IPS-18c (cell line): Measurements from ENCODE around the gene DENND2C.

Experiments used
- H3K4me3 ChIP-seq: 2 replicates; pipeline ENCODE4 v1.7.0; 2013; ENCODE audit warnings: low read depth, mild to moderate bottlenecking, low read length, moderate library complexity; ENCODE audit not compliant: insufficient read depth
- H3K9me3 ChIP-seq: one replicate; pipeline ENCODE4 v1.6.1; 2013; ENCODE audit warnings: mild to moderate bottlenecking, low read length, moderate library complexity; ENCODE audit not compliant: control insufficient read depth, insufficient read depth

Gene DENND2C

GRCh38 chr1:114632427-114632826 is 37.4 kb downstream of the DENND2C start:
- Histone ChIP-seq H3K4me3 (no peak overlapping the region), H3K9me3 (no peaks in the 10 kb centered on the region)

DNA sequence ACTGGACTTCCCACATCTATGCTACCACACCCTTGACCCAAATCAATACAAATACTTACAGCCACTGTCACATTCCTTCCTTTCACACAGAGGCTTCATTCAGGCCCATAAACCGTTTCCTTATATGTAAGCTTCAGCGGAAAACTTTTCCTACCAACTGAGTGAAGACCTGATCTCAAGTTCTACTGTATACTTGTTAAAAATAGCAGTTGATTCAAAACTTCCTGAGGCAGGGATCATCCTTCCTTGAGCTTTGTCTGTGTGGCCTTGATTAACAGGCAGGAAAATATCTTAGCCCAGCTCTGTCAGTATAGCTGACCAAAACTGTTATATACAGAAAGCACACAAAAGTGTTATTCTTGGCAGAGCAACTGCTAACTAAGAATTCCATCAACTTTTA is 42.7 kb downstream of the DENND2C start:
- no peak overlapping the region for H3K4me3 ChIP-seq
- H3K9me3 ChIP-seq: no peaks in the 10 kb centered on the region

DNA sequence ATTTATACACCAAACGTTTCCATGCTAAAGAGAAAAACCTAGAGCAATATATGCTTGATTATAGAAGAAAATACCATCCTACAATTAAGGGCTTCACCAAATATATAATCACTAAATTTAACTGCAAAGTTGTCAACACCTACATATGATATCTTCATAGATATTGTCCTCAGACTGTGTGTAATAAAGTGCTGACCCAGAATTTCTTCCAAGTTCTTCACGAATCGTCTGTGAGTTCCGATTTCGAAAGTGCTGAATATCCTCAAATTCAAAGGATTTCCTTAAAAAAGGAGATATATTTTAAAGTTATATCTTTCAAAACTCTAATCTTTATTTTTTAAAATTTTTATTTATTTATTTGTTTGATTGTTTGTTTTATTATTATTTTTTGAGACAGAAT is 46.5 kb downstream of the DENND2C start:
- Histone ChIP-seq H3K9me3 (no peaks in the 10 kb centered on the region), H3K4me3 (no peak overlapping the region)

DNA sequence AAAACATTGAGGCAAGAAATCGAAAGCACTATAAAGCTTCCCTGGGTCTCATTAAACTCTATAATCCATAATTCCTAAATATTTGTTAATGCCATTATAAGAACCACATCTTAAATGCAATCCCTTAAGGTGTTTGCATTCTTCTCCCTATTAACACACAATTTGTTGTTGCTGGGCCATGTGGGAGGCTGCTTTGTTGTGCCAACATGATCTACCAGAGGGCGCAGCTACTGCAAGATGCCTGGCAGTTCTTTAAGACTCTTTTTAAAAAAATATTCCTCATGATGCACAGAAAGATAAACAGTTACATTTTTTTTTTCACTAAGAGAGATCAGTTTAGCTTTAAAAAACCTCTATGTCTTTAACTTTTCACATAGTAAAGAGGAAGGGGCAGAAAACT is 49.4 kb downstream of the DENND2C start:
- Histone ChIP-seq H3K4me3 (no peak overlapping the region), H3K9me3 (no peaks in the 10 kb centered on the region)

DNA sequence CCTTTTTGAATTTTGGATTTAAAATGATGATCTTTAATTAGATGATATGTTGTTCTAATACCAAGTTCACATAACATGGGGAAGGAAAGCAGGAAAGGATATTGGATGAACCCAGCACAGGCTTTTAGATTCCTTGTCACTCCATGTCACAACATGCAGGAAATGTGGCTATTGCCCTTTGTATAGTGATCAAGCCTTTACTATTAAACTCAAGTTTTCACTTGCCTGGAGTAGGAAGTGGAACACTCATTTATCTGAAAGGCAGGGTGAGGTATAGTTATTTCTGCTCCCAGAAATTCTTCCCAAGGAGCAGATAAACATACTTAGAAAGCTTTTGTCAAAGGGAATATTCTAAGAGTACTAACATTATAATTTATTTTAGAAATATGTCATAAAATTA is 51.2 kb downstream of the DENND2C start:
- Histone ChIP-seq H3K9me3 (no peaks in the 10 kb centered on the region), H3K4me3 (no peak overlapping the region)

DNA sequence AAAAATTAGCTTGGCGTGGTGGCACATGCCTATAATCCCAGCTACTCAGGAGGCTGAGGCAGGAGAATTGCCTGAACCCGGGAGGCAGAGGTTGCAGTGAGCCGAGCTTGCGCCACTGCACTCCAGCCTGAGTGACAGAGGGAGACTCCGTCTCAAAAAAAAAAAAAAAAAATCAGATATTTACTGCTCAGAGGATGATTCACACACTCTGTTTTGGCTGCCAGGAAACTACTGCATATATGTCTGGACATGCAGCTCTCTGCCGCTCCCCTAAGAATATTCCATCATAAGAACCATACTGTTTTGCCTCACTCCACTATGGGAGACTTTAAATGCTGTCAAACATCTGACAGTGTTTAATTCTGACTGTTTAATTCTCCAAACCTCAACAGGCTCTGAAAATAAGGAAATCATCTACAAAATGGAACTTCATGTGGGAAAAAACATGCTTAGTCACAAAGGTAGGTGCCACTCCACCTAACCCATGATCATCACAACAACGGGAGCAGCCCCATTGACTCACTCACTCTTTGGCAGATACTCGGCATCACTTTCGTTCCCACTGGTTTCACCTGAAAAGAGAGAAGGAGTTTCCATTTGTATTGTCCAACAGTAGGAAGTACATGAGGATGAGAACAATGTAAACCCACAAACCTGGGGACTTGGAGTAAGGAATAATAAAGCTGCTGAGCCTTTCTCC is 59.2 kb downstream of the DENND2C start:
- Histone ChIP-seq H3K9me3 (no peaks in the 10 kb centered on the region), H3K4me3 (no peak overlapping the region)

DNA sequence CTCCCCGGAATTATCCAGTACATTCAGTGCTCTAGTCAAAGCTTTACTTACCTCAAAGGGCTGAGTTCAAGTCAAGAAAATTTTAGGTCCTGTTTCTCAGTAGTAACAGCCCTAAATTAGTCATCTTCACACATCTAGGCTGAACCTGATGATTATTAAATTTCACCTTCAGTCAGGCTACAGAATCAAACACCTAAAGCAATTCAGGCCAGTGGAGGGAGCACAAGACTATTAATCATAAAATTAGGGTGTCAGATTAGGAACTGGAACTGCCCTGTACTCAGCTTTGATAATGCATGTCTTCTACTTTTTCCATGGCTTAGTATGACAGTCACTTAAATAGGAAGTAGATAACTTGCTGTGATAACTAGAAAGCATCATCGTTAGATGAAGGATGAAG is 60.0 kb downstream of the DENND2C start:
- Histone ChIP-seq H3K9me3 (no peaks in the 10 kb centered on the region), H3K4me3 (no peak overlapping the region)

- Histone ChIP-seq H3K9me3 (no peaks in the 10 kb centered on the region), H3K4me3 (no peak overlapping the region)
These were observed 60.8 kb downstream of the DENND2C start for GRCh38 chr1:114609026-114609425.

- H3K4me3 ChIP-seq: no peak overlapping the region
- no peaks in the 10 kb centered on the region for H3K9me3 ChIP-seq
These were observed 62.6 kb downstream of the DENND2C start for GRCh38 chr1:114607223-114607622.

GRCh38 chr1:114597949-114598348 is 71.9 kb downstream of the DENND2C start:
- Histone ChIP-seq H3K4me3 (no peak overlapping the region), H3K9me3 (no peaks in the 10 kb centered on the region)

DNA sequence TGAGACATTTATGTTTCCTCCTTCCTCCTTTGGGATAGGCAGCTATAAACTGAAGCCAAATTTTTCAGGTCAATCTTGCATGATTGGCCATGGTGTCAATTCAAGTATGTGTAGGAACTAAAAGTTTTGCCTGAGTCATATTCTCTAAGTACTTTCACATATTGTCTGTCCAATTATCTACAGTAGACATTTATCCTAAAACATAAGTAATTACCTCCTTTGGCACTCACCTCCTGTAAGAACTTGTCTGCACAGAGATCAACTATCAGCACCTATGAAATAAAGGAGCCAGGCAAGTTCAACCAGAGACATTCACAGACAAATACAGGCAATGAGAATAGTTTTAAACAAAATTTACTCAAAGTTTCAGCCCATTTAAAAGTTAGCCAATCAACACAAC is 74.2 kb downstream of the DENND2C start:
- H3K9me3 ChIP-seq: no peaks in the 10 kb centered on the region
- no peak overlapping the region for H3K4me3 ChIP-seq

DNA sequence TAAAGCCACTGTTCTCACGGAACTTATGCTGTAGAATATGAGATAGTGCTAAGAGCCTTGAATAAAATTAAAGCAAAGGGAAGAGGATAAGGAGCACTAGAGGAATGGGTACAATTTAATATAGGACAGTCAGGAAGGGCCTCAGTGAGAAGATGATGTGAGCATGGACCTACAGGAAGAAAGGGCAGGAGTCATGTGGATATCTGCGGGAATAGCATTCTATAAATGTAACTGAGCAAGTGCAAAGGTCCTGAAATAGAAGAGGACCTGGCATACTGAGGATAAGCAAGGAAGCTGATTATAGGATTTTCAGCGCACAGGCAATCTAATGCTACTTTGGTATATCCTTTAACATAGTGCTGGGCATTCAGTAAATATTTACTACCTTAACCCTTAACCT is 75.8 kb downstream of the DENND2C start:
- Histone ChIP-seq H3K9me3 (no peaks in the 10 kb centered on the region), H3K4me3 (no peak overlapping the region)

GRCh38 chr1:114589122-114589521 is 80.7 kb downstream of the DENND2C start:
- no peak overlapping the region for H3K4me3 ChIP-seq
- H3K9me3 ChIP-seq: no peaks in the 10 kb centered on the region

DNA sequence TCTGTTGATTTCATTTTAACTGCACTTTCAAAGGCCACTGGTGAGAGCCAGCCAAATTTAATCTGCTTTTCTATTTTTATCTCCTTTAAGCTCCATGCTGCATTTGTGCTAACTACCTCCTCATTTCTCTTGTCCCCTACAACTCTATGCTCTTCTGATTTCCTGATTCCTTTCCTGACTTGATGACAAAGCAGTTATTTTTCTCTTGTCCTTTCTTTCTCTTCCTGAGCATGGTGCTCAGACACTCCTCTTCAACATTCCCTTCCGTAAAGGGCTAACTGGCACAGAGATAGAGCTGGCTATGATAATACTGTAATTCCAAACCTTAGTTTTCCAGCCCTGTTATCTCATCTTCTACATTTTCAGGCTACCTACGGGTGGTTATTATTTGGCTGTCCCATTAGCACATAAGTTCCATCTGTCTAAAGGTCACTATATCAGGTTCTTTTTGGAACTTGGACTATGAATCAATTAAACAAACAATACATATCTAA is 81.6 kb downstream of the DENND2C start:
- no peak overlapping the region for H3K4me3 ChIP-seq

GRCh38 chr1:114587203-114587991 is 82.5 kb downstream of the DENND2C start:
- H3K4me3 ChIP-seq: no peak overlapping the region
- H3K9me3 ChIP-seq: no peaks in the 10 kb centered on the region

More for the DNA sequence above, 81.6 kb downstream of the DENND2C start:
- H3K9me3 ChIP-seq: no peaks in the 10 kb centered on the region

DNA sequence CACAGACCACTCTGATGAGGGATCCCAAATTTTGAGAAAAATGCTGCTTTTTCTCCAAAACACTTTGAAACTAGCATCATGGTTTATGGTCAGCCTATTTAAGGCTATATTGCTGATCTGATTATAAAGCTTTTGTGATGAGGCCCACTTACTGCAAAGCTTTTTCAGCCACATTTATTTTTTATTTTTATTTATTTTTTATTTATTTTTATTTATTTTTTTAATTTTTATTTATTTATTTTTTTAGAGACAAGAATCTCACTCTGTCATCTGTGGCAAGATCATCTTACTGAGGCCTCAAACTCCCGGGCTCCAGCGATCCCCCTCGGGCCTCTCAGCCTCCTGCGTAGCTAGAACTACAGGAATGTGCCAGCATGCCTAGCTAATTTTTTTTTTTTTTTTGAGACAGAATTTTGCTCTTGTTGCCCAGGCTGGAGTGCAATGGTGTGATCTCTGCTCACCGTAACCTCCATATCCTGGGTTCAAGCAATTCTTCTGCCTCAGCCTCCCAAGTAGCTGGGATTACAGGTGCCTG is 83.3 kb downstream of the DENND2C start:
- H3K4me3 ChIP-seq: no peak overlapping the region
- no peaks in the 10 kb centered on the region for H3K9me3 ChIP-seq

DNA sequence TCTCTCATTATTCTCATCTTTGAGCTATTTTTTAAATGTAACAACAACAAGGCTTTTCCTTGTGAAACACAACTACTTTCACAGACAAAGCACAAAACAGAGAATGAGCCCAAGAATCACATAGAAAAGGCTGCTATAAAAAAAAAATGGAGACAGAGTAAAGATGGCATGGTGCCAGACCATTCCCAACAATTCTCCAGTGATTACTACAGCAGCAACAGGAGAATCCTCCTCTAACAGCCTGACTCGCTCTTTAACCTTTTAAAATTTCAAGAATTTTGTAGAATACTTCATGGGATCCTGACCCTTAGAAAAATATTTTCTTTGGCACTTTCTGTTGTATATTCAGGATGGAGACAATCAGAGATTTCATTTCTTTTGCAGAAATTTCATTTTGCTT is 84.6 kb downstream of the DENND2C start:
- Histone ChIP-seq H3K4me3 (no peak overlapping the region), H3K9me3 (no peaks in the 10 kb centered on the region)
